NT2/D1 (cell line): ENCODE measurements around the gene GRIN3B.
A peak's percentile ranks its signal among the peaks of the same experiment; 100 is the strongest.

Experiments used
- DNase-seq: peaks from one replicate; pipeline ENCODE4 v3.0.0-alpha.2; 2011; ENCODE audit warnings: low read depth, low spot score
- H3K27me3 ChIP-seq: 2 replicates; pipeline ENCODE4 v1.6.0; 2011; ENCODE audit warnings: mild to moderate bottlenecking; ENCODE audit not compliant: insufficient read length, insufficient read depth
- H3K36me3 ChIP-seq: 2 replicates; pipeline ENCODE4 v1.6.1; 2011; ENCODE audit warnings: mild to moderate bottlenecking, low read length, mixed read lengths; ENCODE audit not compliant: insufficient read depth, insufficient read length
- H3K4me1 ChIP-seq: 2 replicates; pipeline ENCODE4 v1.5.1; 2011; ENCODE audit not compliant: insufficient read depth, insufficient read length
- H3K4me3 ChIP-seq: 2 replicates; pipeline ENCODE4 v1.5.1; 2011; ENCODE audit warnings: low read depth; ENCODE audit not compliant: insufficient read length
- H3K9ac ChIP-seq: 2 replicates; pipeline ENCODE4 v1.6.0; 2011; ENCODE audit warnings: low read depth; ENCODE audit not compliant: insufficient read length
- H3K9me3 ChIP-seq: 2 replicates; pipeline ENCODE4 v1.5.1; 2011; ENCODE audit warnings: mild to moderate bottlenecking, low read length; ENCODE audit not compliant: insufficient read depth
- SUZ12 ChIP-seq: IDR thresholded peaks from 2 replicates; pipeline ENCODE4 v1.6.1; 2011; ENCODE audit not compliant: insufficient read length, insufficient read depth; ENCODE audit errors: extremely low read depth
- YY1 ChIP-seq: IDR thresholded peaks from 2 replicates; pipeline ENCODE4 v1.6.1; 2011; ENCODE audit not compliant: insufficient read length, insufficient read depth
- ZNF274 ChIP-seq: IDR thresholded peaks from 2 replicates; pipeline ENCODE4 v1.6.1; 2011; ENCODE audit warnings: mild to moderate bottlenecking, low read depth, low read length

Gene GRIN3B

DNA sequence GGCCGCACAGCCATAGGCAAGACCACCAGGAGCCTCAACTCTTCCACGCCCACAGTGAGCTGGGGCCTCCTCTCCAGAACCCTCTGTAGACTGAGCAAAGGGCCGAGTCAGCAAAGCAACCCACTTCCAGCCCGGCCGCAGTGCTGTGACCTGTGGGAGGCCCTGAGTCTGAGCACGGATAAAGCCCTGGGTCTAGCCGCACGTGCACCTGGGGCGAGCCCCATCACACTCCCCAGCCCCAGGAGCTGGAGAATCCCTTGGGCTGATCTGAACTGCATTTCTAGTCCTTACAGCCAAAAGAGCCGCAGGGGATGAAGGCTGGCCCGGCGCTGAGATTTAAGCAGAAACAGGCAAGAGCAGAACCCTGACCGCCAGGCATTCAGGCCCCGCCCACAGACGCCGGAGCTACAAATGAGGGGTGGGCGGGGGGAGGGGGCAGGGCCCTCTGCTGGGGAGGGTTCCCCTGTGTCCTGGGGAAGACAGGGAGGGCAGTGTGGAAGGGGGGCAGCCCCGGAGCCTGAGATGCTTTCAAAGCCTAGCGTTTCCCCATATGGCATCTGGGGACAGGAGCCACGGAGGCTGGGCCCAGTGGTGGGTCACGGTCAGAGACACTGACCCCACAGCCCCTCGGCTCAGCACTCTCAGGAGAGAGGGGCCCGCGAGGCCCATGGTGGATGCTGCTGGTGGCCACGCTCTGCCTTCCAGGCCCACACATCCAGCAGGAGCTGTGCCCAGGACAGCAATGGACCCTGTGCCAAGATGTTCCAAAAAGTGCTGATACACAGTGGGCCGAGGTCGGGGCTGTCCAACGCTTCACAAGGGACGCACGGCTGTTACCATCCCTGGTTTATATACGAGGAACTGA, 15.8 kb downstream of the GRIN3B start:
- TF ChIP-seq ZNF274: no peak
- TF ChIP-seq SUZ12: no peak
- TF ChIP-seq YY1: no peak
- no peaks in the 10 kb centered on the region for H3K9me3 ChIP-seq
- no peak for DNase-seq
- peaks cover 45% of the 10 kb centered on the region for H3K4me1 ChIP-seq
- H3K36me3 ChIP-seq: peaks cover 80% of the 10 kb centered on the region
- H3K27me3 ChIP-seq: no peaks in the 10 kb centered on the region
- peak overlapping the region; percentile 13 for H3K4me3 ChIP-seq
- peak overlapping the region; percentile 61 for H3K9ac ChIP-seq

DNA sequence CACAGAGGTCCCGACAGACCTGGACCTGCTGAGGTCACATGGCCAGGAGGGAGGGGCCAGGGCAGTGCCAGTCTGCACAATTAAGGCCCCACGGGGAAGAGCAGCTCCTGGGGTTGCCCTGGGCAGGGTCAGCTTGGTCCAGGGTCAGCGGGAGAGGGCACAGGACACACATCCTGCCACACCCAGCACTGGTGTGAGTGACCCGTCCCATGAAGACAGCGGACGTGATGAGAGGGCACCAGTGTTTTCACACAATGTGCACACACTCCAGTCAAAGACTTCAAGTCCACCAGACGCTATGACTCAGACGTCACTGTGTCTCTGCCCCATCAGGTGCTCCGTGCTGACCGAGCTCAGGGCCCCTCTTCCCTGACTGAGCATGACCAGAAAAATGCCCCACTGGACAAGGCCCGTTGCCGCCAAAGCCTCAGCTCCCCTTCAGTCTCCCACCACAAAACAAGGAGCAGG, 16.5 kb downstream of the GRIN3B start:
- TF ChIP-seq YY1 (no peak), ZNF274 (no peak), SUZ12 (no peak)
- Histone ChIP-seq H3K36me3 (peaks cover 77% of the 10 kb centered on the region), H3K4me3 (no peak overlapping the region), H3K9me3 (no peaks in the 10 kb centered on the region), H3K27me3 (no peaks in the 10 kb centered on the region), H3K9ac (peak overlapping the region; percentile 12), H3K4me1 (peaks cover 45% of the 10 kb centered on the region)
- DNase-seq: no peak

DNA sequence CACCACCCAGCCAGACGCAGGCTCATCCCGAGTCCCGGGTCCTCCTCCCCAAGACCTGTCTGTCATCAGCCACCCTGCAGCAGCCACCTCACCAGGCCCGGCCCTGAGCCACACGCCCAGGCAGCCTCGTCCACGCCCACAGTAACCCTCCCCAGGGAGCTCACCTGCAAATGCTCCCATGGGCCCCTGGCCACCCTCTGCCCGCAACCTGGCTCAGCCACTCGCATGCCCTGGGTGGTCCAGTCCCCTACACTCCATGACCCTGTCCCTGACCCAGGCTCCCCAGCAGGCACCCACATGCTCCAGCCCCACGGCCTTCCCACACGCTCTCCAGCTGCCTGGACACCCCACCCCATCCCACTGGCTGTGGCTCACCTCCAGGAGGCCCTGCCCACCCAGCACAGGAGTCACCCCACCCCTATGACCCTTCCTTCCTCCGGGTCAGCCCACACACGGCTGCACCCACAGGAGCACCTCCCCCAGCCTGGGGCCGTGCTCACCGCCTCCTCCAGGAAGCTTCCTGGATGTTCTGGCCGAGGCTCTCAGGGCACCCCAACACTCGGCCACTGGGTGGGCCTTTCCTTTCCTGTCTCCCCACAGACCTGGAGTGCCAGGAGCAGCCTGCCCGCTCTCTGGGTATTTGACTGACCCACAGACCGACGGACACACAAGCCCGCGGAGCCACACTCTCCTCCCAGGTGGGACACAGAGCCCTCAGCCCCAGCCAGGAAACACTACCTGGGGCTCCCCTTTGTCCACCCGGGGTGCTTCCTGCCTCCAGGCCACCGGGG, 17.1 kb downstream of the GRIN3B start:
- DNase-seq: no peak
- H3K4me1 ChIP-seq: peaks cover 45% of the 10 kb centered on the region
- H3K27me3 ChIP-seq: no peaks in the 10 kb centered on the region
- H3K4me3 ChIP-seq: no peak overlapping the region
- H3K9ac ChIP-seq: peak overlapping the region; percentile 44
- TF ChIP-seq ZNF274 (no peak), YY1 (no peak), SUZ12 (no peak)
- H3K36me3 ChIP-seq: peaks cover 71% of the 10 kb centered on the region
- no peaks in the 10 kb centered on the region for H3K9me3 ChIP-seq

DNA sequence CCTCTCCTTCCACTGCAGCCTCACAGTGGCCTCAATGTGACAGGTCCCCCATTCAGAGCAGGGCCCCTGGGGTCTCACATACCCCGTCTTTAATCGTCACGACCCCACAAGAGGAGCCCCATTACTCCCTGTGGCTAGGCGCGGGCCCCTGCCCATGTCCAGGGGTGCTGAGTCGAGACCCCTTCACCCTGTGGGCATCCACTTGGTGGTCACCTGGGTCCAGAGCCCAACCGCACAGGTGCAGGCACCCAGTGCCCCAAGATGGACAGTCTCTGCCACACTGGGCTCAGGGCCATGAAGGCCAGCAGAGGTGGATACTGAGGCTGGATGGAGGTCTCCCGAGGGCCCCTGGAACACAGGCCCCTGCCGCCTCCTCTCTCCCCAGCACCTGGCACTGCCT, 17.7 kb downstream of the GRIN3B start:
- Histone ChIP-seq H3K27me3 (no peaks in the 10 kb centered on the region), H3K4me1 (peaks cover 45% of the 10 kb centered on the region), H3K36me3 (peaks cover 66% of the 10 kb centered on the region), H3K9ac (peak overlapping the region; percentile 44), H3K9me3 (no peaks in the 10 kb centered on the region), H3K4me3 (no peak overlapping the region)
- TF ChIP-seq SUZ12: no peak
- TF ChIP-seq ZNF274: no peak
- no peak for TF ChIP-seq YY1
- no peak for DNase-seq

DNA sequence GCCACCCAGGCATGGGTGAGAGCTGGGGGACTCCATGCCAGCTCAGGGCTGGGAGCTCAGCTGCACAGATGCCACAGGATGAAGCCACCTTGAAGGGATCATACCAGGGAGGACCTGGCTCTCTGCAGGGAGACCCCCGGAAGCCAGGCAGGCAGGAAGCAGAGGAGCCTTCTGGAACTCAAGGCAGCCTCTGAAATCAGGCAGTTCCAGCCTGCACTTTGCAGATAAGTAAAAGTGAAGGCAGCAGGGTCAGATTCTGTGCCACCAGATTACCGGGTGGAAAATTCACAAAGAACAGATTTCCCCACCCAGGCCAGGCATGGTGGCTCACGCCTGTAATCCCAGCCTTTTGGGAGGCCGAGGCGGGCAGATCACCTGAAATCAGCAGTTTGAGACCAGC, 18.2 kb downstream of the GRIN3B start:
- Histone ChIP-seq H3K9ac (peak overlapping the region; percentile 74), H3K4me3 (no peak overlapping the region), H3K4me1 (peaks cover 42% of the 10 kb centered on the region), H3K27me3 (no peaks in the 10 kb centered on the region), H3K9me3 (no peaks in the 10 kb centered on the region), H3K36me3 (peaks cover 61% of the 10 kb centered on the region)
- TF ChIP-seq ZNF274 (no peak), SUZ12 (no peak), YY1 (no peak)
- no peak for DNase-seq

DNA sequence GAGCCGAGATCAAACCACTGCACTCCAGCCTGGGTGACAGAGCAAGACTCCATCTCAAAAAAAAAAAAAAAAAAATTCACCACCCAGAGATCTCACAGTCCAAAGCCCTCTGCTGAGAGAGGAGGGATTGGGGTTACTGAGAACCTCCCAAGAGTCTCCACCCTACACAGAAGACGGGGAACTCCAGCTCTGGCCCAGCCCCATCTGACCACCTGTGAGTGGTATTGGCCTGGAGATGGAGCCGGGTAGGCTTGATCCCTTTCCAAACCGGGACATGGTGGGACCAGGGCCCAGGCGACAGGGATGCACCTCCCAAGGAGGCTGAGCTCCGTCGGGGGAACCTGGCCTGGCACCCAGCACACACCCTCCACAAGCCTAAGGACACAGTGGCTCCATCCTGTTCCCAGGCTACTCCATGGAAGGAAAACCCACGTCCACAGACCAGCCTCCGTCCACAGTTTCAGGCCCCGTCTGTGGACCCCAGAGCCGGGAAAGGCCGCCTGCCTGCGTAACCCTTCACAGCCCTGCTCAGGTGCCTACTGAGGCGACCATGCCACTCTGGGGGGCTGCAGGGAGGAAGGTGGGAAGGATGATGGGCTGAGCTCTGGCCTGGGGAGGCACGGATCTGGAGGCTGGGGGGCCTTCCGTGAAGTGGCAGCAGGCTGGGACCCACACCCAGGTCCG, 18.9 kb downstream of the GRIN3B start:
- H3K36me3 ChIP-seq: peaks cover 54% of the 10 kb centered on the region
- peaks cover 42% of the 10 kb centered on the region for H3K4me1 ChIP-seq
- H3K27me3 ChIP-seq: no peaks in the 10 kb centered on the region
- DNase-seq: no peak
- TF ChIP-seq ZNF274: no peak
- TF ChIP-seq YY1: no peak
- TF ChIP-seq SUZ12: no peak
- peak overlapping the region; percentile 96 for H3K4me3 ChIP-seq
- peak overlapping the region; percentile 98 for H3K9ac ChIP-seq
- no peaks in the 10 kb centered on the region for H3K9me3 ChIP-seq

DNA sequence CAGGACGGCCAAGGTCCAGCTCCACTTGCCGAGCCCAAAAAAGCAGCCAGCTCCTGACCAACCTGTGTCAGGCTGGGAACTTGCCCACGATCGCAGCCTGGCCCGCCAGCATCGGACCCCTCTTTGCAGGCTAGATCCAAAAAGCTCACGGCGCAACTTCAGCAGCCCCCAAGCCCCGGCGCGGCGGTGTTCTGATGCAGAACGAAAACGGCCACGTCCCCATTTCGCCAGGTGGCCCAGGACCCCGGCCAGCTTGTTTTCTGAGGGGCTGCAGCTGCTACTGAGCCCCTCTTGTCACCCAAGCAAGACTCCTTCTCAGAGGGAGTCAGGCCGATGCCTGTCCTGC, 19.4 kb downstream of the GRIN3B start:
- Histone ChIP-seq H3K9ac (peak overlapping the region; percentile 98), H3K4me3 (peak overlapping the region; percentile 96), H3K4me1 (peaks cover 42% of the 10 kb centered on the region), H3K27me3 (no peaks in the 10 kb centered on the region), H3K36me3 (peaks cover 49% of the 10 kb centered on the region), H3K9me3 (no peaks in the 10 kb centered on the region)
- no peak for TF ChIP-seq ZNF274
- no peak for TF ChIP-seq YY1
- TF ChIP-seq SUZ12: no peak
- no peak for DNase-seq
